Measurements from ENCODE around the gene PRKCB. TPM values are rescaled to one million over a fixed set of nuclear protein-coding genes. Genes with fewer than 3 reads are reported as not detected.

PRKCB gene
- total RNA-seq, 1 experiment from 2014 or later: not detected

- no TSS peak for BruUV-seq (replicated peaks)
- H3K4me3 Mint-ChIP-seq (ENCODE audit: low read depth, unreplicated experiment): no peak overlapping the region
- CTCF ChIA-PET: interaction anchor here (0.8 kb wide), 1 partner anchor 12 kb away, joined by 3 read pairs; no protein-coding TSS in a partner anchor
- no peaks in the 10 kb centered on the region for H3K9me3 Mint-ChIP-seq (ENCODE audit: low read depth, unreplicated experiment)
- no peaks in the 10 kb centered on the region for H3K4me1 Mint-ChIP-seq (ENCODE audit: low read depth, unreplicated experiment)
- TF ChIP-seq CTCF (IDR thresholded peaks at IDR 0.05; ENCODE audit: unreplicated experiment): no peak
- intact Hi-C loops (cut with micrococcal nuclease; ENCODE audit: unreplicated experiment): no loop called here
- no peak overlapping the region for H3K27ac Mint-ChIP-seq (ENCODE audit: unreplicated experiment)
- no peaks in the 10 kb centered on the region for H3K36me3 Mint-ChIP-seq (ENCODE audit: insufficient read depth, unreplicated experiment)
- no peak for DNase-seq
- H3K27me3 Mint-ChIP-seq (ENCODE audit: unreplicated experiment): peaks cover 63% of the 10 kb centered on the region
Observed at GRCh38 chr16:24005577-24005976, 169.8 kb downstream of the PRKCB start.

GRCh38 chr16:24007391-24007790, 171.6 kb downstream of the PRKCB start:
- no peak overlapping the region for H3K4me3 Mint-ChIP-seq (ENCODE audit: low read depth, unreplicated experiment)
- BruUV-seq (replicated peaks): no TSS peak
- intact Hi-C loops (cut with micrococcal nuclease; ENCODE audit: unreplicated experiment): no loop called here

GRCh38 chr16:24007934-24008333, 172.2 kb downstream of the PRKCB start:
- TF ChIP-seq CTCF (IDR thresholded peaks at IDR 0.05; ENCODE audit: unreplicated experiment): no peak
- Mint-ChIP-seq H3K27ac (ENCODE audit: unreplicated experiment) (no peak overlapping the region), H3K4me3 (ENCODE audit: low read depth, unreplicated experiment) (no peak overlapping the region), H3K4me1 (ENCODE audit: low read depth, unreplicated experiment) (no peaks in the 10 kb centered on the region), H3K9me3 (ENCODE audit: low read depth, unreplicated experiment) (no peaks in the 10 kb centered on the region), H3K36me3 (ENCODE audit: insufficient read depth, unreplicated experiment) (no peaks in the 10 kb centered on the region), H3K27me3 (ENCODE audit: unreplicated experiment) (peaks cover 71% of the 10 kb centered on the region)
- DNase-seq: no peak
- BruUV-seq (replicated peaks): no TSS peak
- intact Hi-C loops (cut with micrococcal nuclease; ENCODE audit: unreplicated experiment): no loop called here
- CTCF ChIA-PET: no interaction called here

More at GRCh38 chr16:24007391-24007790, 171.6 kb downstream of the PRKCB start:
- CTCF ChIA-PET: no interaction called here
- Mint-ChIP-seq H3K9me3 (ENCODE audit: low read depth, unreplicated experiment) (no peaks in the 10 kb centered on the region), H3K27ac (ENCODE audit: unreplicated experiment) (no peak overlapping the region), H3K4me1 (ENCODE audit: low read depth, unreplicated experiment) (no peaks in the 10 kb centered on the region), H3K27me3 (ENCODE audit: unreplicated experiment) (peaks cover 71% of the 10 kb centered on the region), H3K36me3 (ENCODE audit: insufficient read depth, unreplicated experiment) (no peaks in the 10 kb centered on the region)
- DNase-seq: no peak
- TF ChIP-seq CTCF (IDR thresholded peaks at IDR 0.05; ENCODE audit: unreplicated experiment): no peak

GRCh38 chr16:24009098-24009497, 173.3 kb downstream of the PRKCB start:
- TF ChIP-seq CTCF (IDR thresholded peaks at IDR 0.05; ENCODE audit: unreplicated experiment): no peak
- CTCF ChIA-PET: no interaction called here
- Mint-ChIP-seq H3K4me3 (ENCODE audit: low read depth, unreplicated experiment) (no peak overlapping the region), H3K27ac (ENCODE audit: unreplicated experiment) (no peak overlapping the region), H3K36me3 (ENCODE audit: insufficient read depth, unreplicated experiment) (no peaks in the 10 kb centered on the region), H3K9me3 (ENCODE audit: low read depth, unreplicated experiment) (no peaks in the 10 kb centered on the region), H3K4me1 (ENCODE audit: low read depth, unreplicated experiment) (no peaks in the 10 kb centered on the region), H3K27me3 (ENCODE audit: unreplicated experiment) (peaks cover 71% of the 10 kb centered on the region)
- DNase-seq: no peak
- intact Hi-C loops (cut with micrococcal nuclease; ENCODE audit: unreplicated experiment): no loop called here
- no TSS peak for BruUV-seq (replicated peaks)
